Measurements from ENCODE around the gene INS. TPM values are rescaled to one million over a fixed set of nuclear protein-coding genes. Genes with fewer than 3 reads are reported as not detected.

Gene INS
- polyA plus RNA-seq, 1 experiment, result not detected

DNA sequence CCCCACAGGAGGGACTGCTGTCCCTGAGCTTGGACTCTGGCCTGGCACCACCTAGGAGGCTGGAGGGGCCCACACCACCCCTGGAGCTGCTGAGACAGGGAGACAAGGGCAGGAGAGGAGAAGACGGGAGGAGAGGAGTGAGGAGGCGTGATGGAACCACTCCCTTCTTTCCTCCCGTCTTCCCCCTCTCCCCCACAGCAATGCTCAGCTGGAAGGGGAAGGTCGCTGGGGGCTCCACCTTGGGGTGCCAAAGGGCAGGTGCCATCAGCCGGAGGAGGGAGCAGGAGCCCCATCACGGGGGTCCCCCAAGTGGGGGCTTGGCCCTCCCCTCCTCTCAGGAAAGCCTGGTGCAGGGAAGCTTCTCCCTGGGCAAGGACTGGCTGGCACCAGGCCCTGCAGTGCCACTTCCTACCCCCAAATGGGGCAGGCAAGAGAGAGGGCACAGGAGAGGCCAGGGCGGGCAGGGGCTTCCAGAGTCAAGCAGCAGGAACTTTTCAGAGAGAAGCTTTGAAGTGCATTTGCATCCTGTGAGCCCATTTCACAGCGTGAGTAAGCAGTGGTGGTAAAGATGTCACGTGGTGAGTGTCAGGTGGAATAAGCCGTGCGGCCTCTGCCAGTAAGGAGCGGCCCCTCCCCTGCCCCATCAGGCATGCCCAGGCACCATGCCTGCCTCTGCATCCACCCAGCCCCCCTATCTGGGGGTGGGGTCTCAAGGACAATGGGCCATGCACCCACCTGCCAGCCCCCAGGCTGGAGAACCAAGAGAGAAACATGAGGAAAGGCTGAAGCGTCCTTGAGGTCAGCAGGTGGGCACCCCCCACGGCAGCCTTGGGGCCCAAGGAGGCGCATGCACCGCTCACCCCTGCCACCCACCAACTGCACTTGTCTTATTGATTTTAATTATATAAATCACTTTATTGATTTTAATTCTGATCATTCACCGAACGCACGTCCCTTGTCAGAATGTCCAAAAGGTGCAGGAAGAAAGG, 26.7 kb downstream of the INS start:
- POLR2A ChIA-PET, result no interaction called here
- Histone ChIP-seq H3K4me3 (ENCODE audit: low read depth, low read length) (no peak overlapping the region), H3K27ac (ENCODE audit: low read depth, low read length) (no peak overlapping the region), H3K27me3 (ENCODE audit: control insufficient read depth, insufficient read depth, low read length) (peaks cover 19% of the 10 kb centered on the region), H3K9me3 (ENCODE audit: control insufficient read depth, insufficient read depth, low read length) (peaks cover 9% of the 10 kb centered on the region; the same call in 1 of the 2 replicates)
- TF ChIP-seq CTCF (IDR thresholded peaks at IDR 0.05; ENCODE audit: low read depth, low read length), result no peak
- no peak for DNase-seq (ENCODE audit: low read depth, low spot score)
- CTCF ChIA-PET, result no interaction called here

DNA sequence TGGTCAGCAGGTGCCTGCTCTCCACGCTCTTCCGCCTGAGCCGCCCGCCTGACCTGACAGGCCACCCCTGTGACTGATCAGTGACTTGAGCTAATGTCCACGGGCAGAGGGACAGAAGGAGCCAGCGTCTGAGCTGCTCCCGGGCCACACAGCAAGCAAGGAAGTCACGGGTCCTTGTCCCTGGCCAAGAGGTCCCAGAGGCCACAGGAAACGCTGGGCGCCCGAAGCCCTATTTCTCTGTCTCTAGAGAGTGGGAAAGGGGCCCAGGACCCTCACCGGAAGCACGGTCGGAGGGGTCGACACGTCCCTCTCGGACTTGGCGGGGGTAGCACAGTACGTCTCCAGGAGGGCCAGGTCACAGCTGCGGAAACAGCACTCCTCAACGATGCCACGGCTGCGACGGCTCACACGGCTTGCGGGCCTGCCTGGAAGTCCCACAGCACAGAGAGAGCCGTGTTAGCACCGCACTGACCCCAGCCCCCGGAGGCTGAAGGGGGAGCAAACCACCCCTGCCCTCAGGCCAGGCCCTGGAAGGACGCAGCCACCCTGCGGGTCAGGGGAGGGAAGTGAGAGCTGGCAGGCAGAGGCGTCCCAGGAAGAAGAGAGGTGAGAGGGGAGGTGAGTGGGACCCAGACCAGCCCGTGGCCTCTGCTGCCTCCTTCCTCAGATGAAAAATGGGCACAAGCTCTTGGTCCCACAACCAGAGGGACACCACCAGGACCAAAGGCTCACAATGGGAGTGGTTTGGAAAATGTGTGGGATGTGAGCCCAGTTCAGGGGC, 27.6 kb downstream of the INS start:
- no peak for DNase-seq (ENCODE audit: low read depth, low spot score)
- CTCF ChIA-PET, result interaction anchor here (0.8 kb wide), 1 partner anchor 16 kb away, joined by 3 read pairs; no protein-coding TSS in a partner anchor
- Histone ChIP-seq H3K9me3 (ENCODE audit: control insufficient read depth, insufficient read depth, low read length) (peaks cover 9% of the 10 kb centered on the region; the same call in 1 of the 2 replicates), H3K4me3 (ENCODE audit: low read depth, low read length) (no peak overlapping the region), H3K27me3 (ENCODE audit: control insufficient read depth, insufficient read depth, low read length) (peaks cover 21% of the 10 kb centered on the region), H3K27ac (ENCODE audit: low read depth, low read length) (no peak overlapping the region)
- TF ChIP-seq CTCF (IDR thresholded peaks at IDR 0.05; ENCODE audit: low read depth, low read length), result no peak
- POLR2A ChIA-PET, result no interaction called here

DNA sequence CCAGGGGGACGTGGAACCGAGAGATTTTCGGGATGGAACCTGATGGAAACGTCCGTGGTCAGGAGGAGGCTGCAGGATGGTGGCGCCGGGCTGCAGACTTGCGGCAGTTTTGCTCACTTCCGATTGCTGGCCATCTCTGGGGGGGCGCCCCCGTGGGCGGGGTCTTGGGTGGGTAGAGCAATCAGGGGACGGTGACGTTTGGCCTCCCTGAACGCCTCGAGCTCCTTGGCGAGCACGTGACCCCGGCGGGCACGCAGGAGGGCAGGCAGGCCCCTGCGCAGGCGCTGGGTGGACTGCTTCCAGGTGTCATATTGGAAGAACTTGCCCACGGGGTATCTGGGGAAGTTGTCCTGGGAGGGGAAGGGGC, 28.2 kb downstream of the INS start:
- POLR2A ChIA-PET, result no interaction called here
- no peak for DNase-seq (ENCODE audit: low read depth, low spot score)
- CTCF ChIA-PET, result interaction anchor here (0.6 to 0.8 kb wide), 2 partner anchors 13 to 17 kb away, joined by 3 to 4 read pairs; no protein-coding TSS in a partner anchor
- Histone ChIP-seq H3K27me3 (ENCODE audit: control insufficient read depth, insufficient read depth, low read length) (peaks cover 17% of the 10 kb centered on the region), H3K4me3 (ENCODE audit: low read depth, low read length) (no peak overlapping the region), H3K9me3 (ENCODE audit: control insufficient read depth, insufficient read depth, low read length) (peaks cover 9% of the 10 kb centered on the region; the same call in 1 of the 2 replicates), H3K27ac (ENCODE audit: low read depth, low read length) (no peak overlapping the region)
- TF ChIP-seq CTCF (IDR thresholded peaks at IDR 0.05; ENCODE audit: low read depth, low read length), result no peak

DNA sequence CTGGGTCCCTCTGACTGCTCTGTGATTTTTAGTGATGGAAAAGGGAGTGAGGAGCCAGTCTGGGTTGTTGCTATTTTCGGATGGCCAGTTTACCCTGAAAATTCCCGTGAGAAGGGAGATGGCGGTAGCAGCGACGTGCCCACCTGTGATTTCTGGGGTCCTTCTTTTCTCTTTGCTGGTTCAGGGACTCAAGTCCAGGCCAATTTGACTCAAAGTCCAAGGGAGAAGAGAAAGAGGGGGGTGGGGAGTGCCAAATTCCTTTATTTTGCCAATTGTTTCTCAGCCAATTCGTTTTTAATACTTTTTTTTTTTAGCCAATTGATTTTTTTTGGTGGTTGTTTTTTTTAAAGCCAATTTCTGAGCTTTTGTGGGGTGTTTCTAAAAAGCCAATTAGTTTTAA, 28.8 kb downstream of the INS start:
- Histone ChIP-seq H3K4me3 (ENCODE audit: low read depth, low read length) (no peak overlapping the region), H3K27ac (ENCODE audit: low read depth, low read length) (no peak overlapping the region), H3K9me3 (ENCODE audit: control insufficient read depth, insufficient read depth, low read length) (peaks cover 9% of the 10 kb centered on the region; the same call in 1 of the 2 replicates), H3K27me3 (ENCODE audit: control insufficient read depth, insufficient read depth, low read length) (peaks cover 12% of the 10 kb centered on the region)
- no peak for TF ChIP-seq CTCF (IDR thresholded peaks at IDR 0.05; ENCODE audit: low read depth, low read length)
- ChIA-PET POLR2A (no interaction called here), CTCF (interaction anchor here (0.6 to 0.8 kb wide), 2 partner anchors 14 to 17 kb away, joined by 3 to 4 read pairs; no protein-coding TSS in a partner anchor)
- DNase-seq (ENCODE audit: low read depth, low spot score), result no peak

Data from AG04450 (cell line).